GM12878 (cell line): Measurements from ENCODE around the gene ARHGEF16. TPM values are rescaled to one million over a fixed set of nuclear protein-coding genes. Genes with fewer than 3 reads are reported as not detected.

Experiments used
- ATAC-seq: fragments of 200-7000 bp; cut with Tn5 transposase; 3 replicates; pipeline ENCODE4 v1.9.1; 2020; ENCODE audit warnings: mild to moderate bottlenecking, moderate library complexity
- BruUV-seq: library from RNA; stranded (reverse); fragments of 400-500 nt; replicated peaks from 2 replicates; lab custom pipeline; 2021; lab: Mats Ljungman, UMichigan
- CTCF ChIA-PET: fragments of 300-600 bp; sonication (Branson Sonifier 250); formaldehyde crosslinking; extraction: SDS; loops from one replicate; lab custom pipeline; 2021; ENCODE audit warnings: inconsistent platforms; lab: Yijun Ruan, JAX
- POLR2A ChIA-PET: fragments of 350-600 bp; formaldehyde crosslinking; extraction: SDS; loops from one replicate; lab custom pipeline; 2021; ENCODE audit warnings: inconsistent platforms; lab: Charles Lee
- RAD21 ChIA-PET: fragments of 300-600 bp; sonication (Branson Sonifier 250); formaldehyde crosslinking; loops from one replicate; lab custom pipeline; 2023; ENCODE audit warnings: antibody characterized with exemption; ENCODE audit not compliant: unreplicated experiment; lab: Charles Lee
- SMC1A ChIA-PET: fragments of 300-600 bp; sonication (Branson Sonifier 250); formaldehyde crosslinking; loops from one replicate; lab custom pipeline; 2023; ENCODE audit not compliant: unreplicated experiment, uncharacterized antibody; lab: Charles Lee
- DNase-seq: peaks from one replicate; pipeline ENCODE4 v3.0.0-alpha.2; 2011; ENCODE audit warnings: low read depth, low spot score
- FAIRE-seq: peaks from 3 replicates; lab custom pipeline; 2011; peaks lifted over from hg19 to GRCh38; lab: Jason Lieb, UNC
- H2AFZ ChIP-seq: 2 replicates; pipeline ENCODE4 v1.6.0; 2011; ENCODE audit warnings: low read depth, low read length, control low read depth; ENCODE audit not compliant: control insufficient read depth
- H3K27ac ChIP-seq: 2 replicates; pipeline ENCODE4 v1.5.1; 2011; ENCODE audit warnings: control low read depth; ENCODE audit not compliant: control insufficient read depth, insufficient read depth
- H3K27me3 ChIP-seq, 2 experiments: replicated peaks in 1 of 2; 2 replicates each; pipeline versions ENCODE4 v1.6.0 to v1.6.1; 2011; ENCODE audit warnings: low read length in 1 of 2; ENCODE audit not compliant: control insufficient read depth in 2 of 2, insufficient read depth in 2 of 2
- H3K36me3 ChIP-seq, 2 experiments: 2 replicates each; pipeline ENCODE4 v1.5.1; 2011; ENCODE audit warnings: low read length in 1 of 2; ENCODE audit not compliant: control insufficient read depth in 2 of 2, insufficient read depth in 2 of 2
- H3K4me1 ChIP-seq: 2 replicates; pipeline ENCODE4 v1.6.1; 2011; ENCODE audit warnings: mild to moderate bottlenecking, low read length, moderate library complexity, mixed read lengths; ENCODE audit not compliant: control insufficient read depth, insufficient read depth
- H3K4me2 ChIP-seq: 2 replicates; pipeline ENCODE4 v1.6.0; 2011; ENCODE audit warnings: control low read depth; ENCODE audit not compliant: control insufficient read depth, insufficient read depth
- H3K4me3 ChIP-seq: fragments of 200-600 bp; sonication (generic); 2 replicates; pipeline ENCODE4 v1.5.1; 2016
- H3K79me2 ChIP-seq: 2 replicates; pipeline ENCODE4 v1.6.0; 2011; ENCODE audit warnings: low read length; ENCODE audit not compliant: control insufficient read depth, insufficient read depth
- H3K9ac ChIP-seq: 2 replicates; pipeline ENCODE4 v1.8.0; 2011; ENCODE audit warnings: low read length, control low read depth, mixed read lengths; ENCODE audit not compliant: control insufficient read depth, insufficient read depth
- H3K9me3 ChIP-seq: replicated peaks from 3 replicates; pipeline ENCODE4 v1.5.1; 2011; ENCODE audit warnings: mild to moderate bottlenecking, low read length; ENCODE audit not compliant: control insufficient read depth, insufficient read depth
- H4K20me1 ChIP-seq: 2 replicates; pipeline ENCODE4 v1.6.0; 2011; ENCODE audit not compliant: control insufficient read depth, insufficient read depth
- GATAD2B ChIP-seq: fragments of 450-650 bp; conservative IDR thresholded peaks from 2 replicates; pipeline ENCODE4 v1.6.1; 2017; ENCODE audit warnings: low read depth, mild to moderate bottlenecking, moderate library complexity
- MAX ChIP-seq: IDR thresholded peaks from 2 replicates; pipeline ENCODE4 v1.6.1; 2012; ENCODE audit warnings: low read depth, low read length, improper control_type of control experiment
- MEF2A ChIP-seq: IDR thresholded peaks from 2 replicates; pipeline ENCODE4 v1.6.1; 2011; ENCODE audit warnings: low read depth, mild to moderate bottlenecking, low read length, moderate library complexity; ENCODE audit not compliant: insufficient read depth
- MXI1 ChIP-seq: fragments of 150-350 bp; IDR thresholded peaks from 2 replicates; pipeline ENCODE4 v1.6.1; 2011; ENCODE audit warnings: low read depth, mild to moderate bottlenecking, inconsistent platforms, low read length, improper control_type of control experiment
- RAD51 ChIP-seq: fragments of 450-650 bp; IDR thresholded peaks from 2 replicates; pipeline ENCODE4 v1.6.1; 2016; ENCODE audit warnings: moderate library complexity, mild to moderate bottlenecking, inconsistent platforms
- TCF7 ChIP-seq: IDR thresholded peaks from 2 replicates; pipeline ENCODE4 v1.6.1; 2014; ENCODE audit warnings: antibody characterized with exemption, borderline replicate concordance
- USF1 ChIP-seq: IDR thresholded peaks from 2 replicates; pipeline ENCODE4 v1.6.1; 2011; ENCODE audit warnings: borderline replicate concordance, low read depth, mild to moderate bottlenecking, moderate library complexity, mixed read lengths, low read length; ENCODE audit not compliant: insufficient read depth; ENCODE audit errors: extremely low read length
- ZNF274 ChIP-seq: IDR thresholded peaks from one replicate; pipeline ENCODE4 v1.8.0; 2011; ENCODE audit not compliant: insufficient read length, insufficient read depth
- ZNF622 ChIP-seq: fragments of 450-650 bp; IDR thresholded peaks from 2 replicates; pipeline ENCODE4 v1.6.1; 2017; ENCODE audit warnings: mild to moderate bottlenecking, inconsistent platforms
- ZSCAN29 ChIP-seq: fragments of 450-650 bp; IDR thresholded peaks from 2 replicates; pipeline ENCODE4 v1.6.1; 2017; ENCODE audit warnings: mild to moderate bottlenecking, moderate library complexity
- WGBS: methylation state at CpG from one replicate; pipeline ENCODE4 v1.1.6; 2016; ENCODE audit warnings: low lambda C conversion rate; ENCODE audit not compliant: insufficient replicate concordance, insufficient coverage; ENCODE audit errors: missing lambda C conversion rate; 5-methylcytosine and 5-hydroxymethylcytosine counted together
- in situ Hi-C: fragments of 300-500 bp; cut with MboI; formaldehyde crosslinking; loops from 9 replicates; pipeline ENCODE4 v1.14.3; 2018; ENCODE audit warnings: mixed read lengths
- intact Hi-C: fragments of 100-400 bp; cut with micrococcal nuclease; formaldehyde crosslinking; loops from one replicate; pipeline ENCODE4 v1.14.2; 2022; ENCODE audit not compliant: unreplicated experiment
- polyA plus RNA-seq, 11 experiments: library from polyadenylated mRNA; depleted of rRNA in 4 of 11; unstranded in 6 of 11; stranded (reverse) in 5 of 11; fragments of >200 nt; fragmentation: Nextera tagmentation in 4 of 11; fragmentation: Illumina TruSeq in 1 of 11; extraction: Ambion mirVana in 4 of 11; extraction: Trizol in 1 of 11; gene quantifications; 1 replicate in 1 of 11; 2 replicates in 10 of 11; pipeline versions ENCODE4 v1.2.1 to v1.2.3, GENCODE V29; 2011 to 2016; ENCODE audit warnings: inconsistent platforms in 2 of 11, missing spikeins in 2 of 11, low read depth in 1 of 11
- total RNA-seq, 4 experiments: library from RNA; depleted of rRNA in 3 of 4; stranded (reverse); fragments of >200 nt in 3 of 4; fragmentation: Illumina TruSeq in 1 of 4; extraction: Trizol in 1 of 4; gene quantifications; 2 replicates each; pipeline versions ENCODE4 v1.2.1 to v1.2.3, GENCODE V29; 2013 to 2021

The ARHGEF16 gene
- total and polyA plus RNA-seq, 10 of the 15 experiments (the other 5 are each of a cell fraction or from before 2014, with no cell fraction given) = not detected

GRCh38 chr1:3465935-3466321, 11.5 kb downstream of the ARHGEF16 start:
- Histone ChIP-seq H3K9me3 (no peaks in the 10 kb centered on the region), H3K4me2 (no peak overlapping the region), H3K4me1 (no peaks in the 10 kb centered on the region)
- intact Hi-C loops (no loop called here), in situ Hi-C loops (no loop called here)
- POLR2A ChIA-PET = no interaction called here
- no peak for TF ChIP-seq RAD51
- no peak for TF ChIP-seq TCF7
- TF ChIP-seq MXI1 = no peak
- no peak for TF ChIP-seq ZSCAN29
- TF ChIP-seq MEF2A = no peak
- TF ChIP-seq GATAD2B = no peak
- TF ChIP-seq MAX = no peak
- TF ChIP-seq ZNF622 = no peak
- no peak for TF ChIP-seq USF1
- no peak for TF ChIP-seq ZNF274
- TF ChIP-seq, all 136 proteins: peak for 0
- ChIA-PET RAD21 (no interaction called here), CTCF (no interaction called here), SMC1A (no interaction called here)
- Histone ChIP-seq H3K27ac (no peak overlapping the region), H3K9ac (no peak overlapping the region), H3K79me2 (no peaks in the 10 kb centered on the region), H3K27me3 (no peaks in the 10 kb centered on the region), H3K4me3 (no peak overlapping the region), H2AFZ (no peak overlapping the region), H4K20me1 (no peaks in the 10 kb centered on the region), H3K36me3 (no peaks in the 10 kb centered on the region)
- DNase-seq (no peak), ATAC-seq (no peak), FAIRE-seq (no peak)
- WGBS = under 1% methylated on average over 17 of the region's 17 CpGs
- BruUV-seq = no TSS peak
